HepG2 (cell line): Measurements from ENCODE around the gene VWA3A. TPM values are rescaled to one million over a fixed set of nuclear protein-coding genes. Genes with fewer than 3 reads are reported as not detected.

Experiments used
- ATF1 ChIP-seq: IDR thresholded peaks from 2 replicates; pipeline ENCODE4 v1.6.1; 2016; ENCODE audit warnings: mild to moderate bottlenecking, control low read depth
- DNMT1 ChIP-seq: sonication (generic); formaldehyde crosslinking; IDR thresholded peaks from 2 replicates; pipeline ENCODE4 v1.5.1; 2020; ENCODE audit warnings: mild to moderate bottlenecking, missing genetic modification reagents
- FOXK1 ChIP-seq: sonication (generic); formaldehyde crosslinking; IDR thresholded peaks from 2 replicates; pipeline ENCODE4 v1.4.0; 2020; ENCODE audit warnings: low read depth, missing genetic modification reagents, borderline replicate concordance
- IKZF1 ChIP-seq: fragments of 450-650 bp; IDR thresholded peaks from 2 replicates; pipeline ENCODE4 v1.7.1; 2016
- JUNB ChIP-seq: sonication (generic); formaldehyde crosslinking; IDR thresholded peaks from 2 replicates; pipeline ENCODE4 v1.8.0; 2022; ENCODE audit warnings: missing genetic modification reagents, mild to moderate bottlenecking, borderline replicate concordance
- MAZ ChIP-seq, 2 experiments: sonication (generic) in 1 of 2; formaldehyde crosslinking in 1 of 2; IDR thresholded peaks; 2 replicates each; pipeline versions ENCODE4 v1.5.0 to v1.6.1; 2012 to 2020; ENCODE audit warnings: low read depth in 2 of 2, mild to moderate bottlenecking in 2 of 2, borderline replicate concordance in 1 of 2, improper control_type of control experiment in 1 of 2, low read length in 1 of 2, missing genetic modification reagents in 1 of 2, moderate library complexity in 1 of 2
- SP4 ChIP-seq: sonication (generic); formaldehyde crosslinking; IDR thresholded peaks from 2 replicates; pipeline ENCODE4 v1.8.1; 2023; ENCODE audit warnings: mild to moderate bottlenecking, missing genetic modification reagents
- SP5 ChIP-seq: IDR thresholded peaks from 2 replicates; pipeline ENCODE4 v1.6.1; 2016; ENCODE audit warnings: low read depth, borderline replicate concordance
- TBX3 ChIP-seq: fragments of 450-650 bp; IDR thresholded peaks from 2 replicates; pipeline ENCODE4 v1.6.1; 2017; ENCODE audit warnings: antibody characterized with exemption, mild to moderate bottlenecking, inconsistent platforms, borderline replicate concordance
- ZMYM4 ChIP-seq: sonication (generic); formaldehyde crosslinking; IDR thresholded peaks from 2 replicates; pipeline ENCODE4 v1.8.1; 2023; ENCODE audit warnings: mild to moderate bottlenecking, missing genetic modification reagents
- ZNF614 ChIP-seq: IDR thresholded peaks from 2 replicates; pipeline ENCODE4 v1.6.1; 2018; ENCODE audit warnings: missing biosample characterization, missing genetic modification reagents, inconsistent platforms, borderline replicate concordance
- polyA plus RNA-seq, 8 experiments: library from polyadenylated mRNA; depleted of rRNA in 3 of 8; stranded (reverse) in 7 of 8; unstranded in 1 of 8; fragments of >200 nt; fragmentation: Illumina TruSeq in 4 of 8; extraction: Trizol in 4 of 8; gene quantifications; 2 replicates each; pipeline versions ENCODE4 v1.2.1 to v1.2.3, GENCODE V29; 2011 to 2016; ENCODE audit warnings: low read depth in 4 of 8, missing spikeins in 1 of 8, mixed read lengths in 1 of 8; ENCODE audit not compliant: insufficient read depth in 1 of 8
- total RNA-seq, 5 experiments: library from RNA; depleted of rRNA; stranded (reverse); fragments of >200 nt; fragmentation: Illumina TruSeq; extraction: Trizol; gene quantifications; 2 replicates each; pipeline ENCODE4 v1.2.3, GENCODE V29; 2016; ENCODE audit warnings: low read depth in 1 of 5
- TF ChIP-seq, protein P1 (sequence below): sonication (generic); formaldehyde crosslinking; IDR thresholded peaks from 2 replicates; pipeline ENCODE4 v1.5.0; 2020; ENCODE audit warnings: missing genetic modification reagents
- TF ChIP-seq, protein P2 (sequence below): sonication (generic); formaldehyde crosslinking; IDR thresholded peaks from 2 replicates; pipeline ENCODE4 v1.8.1; 2022; ENCODE audit warnings: low read depth, mild to moderate bottlenecking, missing genetic modification reagents
- TF ChIP-seq, protein P3 (sequence below): sonication (generic); formaldehyde crosslinking; IDR thresholded peaks from 2 replicates; pipeline ENCODE4 v1.5.0; 2020; ENCODE audit warnings: mild to moderate bottlenecking, low read depth, missing genetic modification reagents, borderline replicate concordance
- TF ChIP-seq, protein P4 (sequence below): sonication (generic); formaldehyde crosslinking; IDR thresholded peaks from 2 replicates; pipeline ENCODE4 v1.4.0; 2020; ENCODE audit warnings: missing genetic modification reagents, borderline replicate concordance

The VWA3A gene
- total and polyA plus RNA-seq, 2 of the 13 experiments (the other 11 are each of a cell fraction or from before 2014, with no cell fraction given) = 0.03 to 0.07 TPM

DNA sequence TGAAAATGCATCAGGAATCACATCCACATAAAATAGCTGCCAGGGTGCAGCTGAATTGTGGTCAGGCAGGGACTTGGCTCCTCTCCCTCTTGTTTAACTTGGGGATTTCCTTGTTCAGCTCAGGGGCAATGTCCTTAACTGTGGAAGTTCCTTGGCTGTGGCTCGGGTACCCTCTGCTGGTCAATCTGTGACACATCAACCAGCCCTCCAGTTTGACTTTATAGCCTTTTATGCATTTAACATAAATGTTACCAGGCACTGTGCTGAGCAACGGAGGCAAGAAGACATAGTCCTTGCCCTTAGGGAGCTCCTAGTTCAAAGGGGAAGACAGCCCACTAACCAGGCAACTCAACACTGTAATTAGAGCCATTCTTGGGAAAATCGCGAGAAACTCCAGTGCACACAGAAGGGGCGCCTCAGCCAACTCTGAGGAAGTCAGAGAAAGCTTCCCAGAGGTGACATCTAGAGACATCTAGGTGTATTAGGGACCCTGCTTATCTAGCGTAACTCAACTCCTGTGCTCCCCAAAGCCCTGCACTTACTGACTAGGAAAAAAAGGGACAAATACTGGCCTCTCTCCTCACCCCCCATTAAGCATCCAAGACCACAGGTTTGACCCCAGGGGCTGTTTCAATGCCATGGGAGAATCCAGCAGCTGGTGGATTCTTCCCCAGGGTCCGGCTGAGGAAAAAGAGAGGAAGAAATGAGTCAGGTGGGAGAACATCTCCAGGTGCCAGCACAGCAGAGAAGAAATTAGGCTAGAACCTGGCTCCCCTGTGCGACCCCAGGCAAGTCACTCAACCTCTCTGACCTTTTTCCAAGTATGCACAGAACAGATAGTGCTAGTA is 96.5 kb downstream of the VWA3A start (continued):
- TF ChIP-seq, protein P1, sequence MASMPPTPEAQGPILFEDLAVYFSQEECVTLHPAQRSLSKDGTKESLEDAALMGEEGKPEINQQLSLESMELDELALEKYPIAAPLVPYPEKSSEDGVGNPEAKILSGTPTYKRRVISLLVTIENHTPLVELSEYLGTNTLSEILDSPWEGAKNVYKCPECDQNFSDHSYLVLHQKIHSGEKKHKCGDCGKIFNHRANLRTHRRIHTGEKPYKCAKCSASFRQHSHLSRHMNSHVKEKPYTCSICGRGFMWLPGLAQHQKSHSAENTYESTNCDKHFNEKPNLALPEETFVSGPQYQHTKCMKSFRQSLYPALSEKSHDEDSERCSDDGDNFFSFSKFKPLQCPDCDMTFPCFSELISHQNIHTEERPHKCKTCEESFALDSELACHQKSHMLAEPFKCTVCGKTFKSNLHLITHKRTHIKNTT (CRISPR knock-in tag) = no peak
- TF ChIP-seq ZMYM4 (CRISPR knock-in tag) (peak; percentile 48; the same call in 1 of the 2 replicates), SP5 (CRISPR knock-in tag) (peak; percentile 23; the same call in 1 of the 2 replicates), FOXK1 (0 out of 2 replicates have a peak, but pooled peaks have one; percentile 56), TBX3 (no peak), IKZF1 (no peak), ATF1 (CRISPR knock-in tag) (no peak), JUNB (CRISPR knock-in tag) (no peak), SP4 (CRISPR knock-in tag) (peak; percentile 65), ZNF614 (CRISPR knock-in tag) (0 out of 2 replicates have a peak, but pooled peaks have one; percentile 48), DNMT1 (CRISPR knock-in tag) (peak; percentile 31; the same call in 1 of the 2 replicates), MAZ (IDR thresholded peaks at IDR 0.05; ENCODE audit: borderline replicate concordance, low read depth, low read length) (peak; percentile 41; the same call in 1 of the 2 replicates), MAZ (CRISPR knock-in tag; IDR thresholded peaks at IDR 0.05; ENCODE audit: low read depth) (peak; percentile 66; the same call in 1 of the 2 replicates)
- TF ChIP-seq, protein P2, sequence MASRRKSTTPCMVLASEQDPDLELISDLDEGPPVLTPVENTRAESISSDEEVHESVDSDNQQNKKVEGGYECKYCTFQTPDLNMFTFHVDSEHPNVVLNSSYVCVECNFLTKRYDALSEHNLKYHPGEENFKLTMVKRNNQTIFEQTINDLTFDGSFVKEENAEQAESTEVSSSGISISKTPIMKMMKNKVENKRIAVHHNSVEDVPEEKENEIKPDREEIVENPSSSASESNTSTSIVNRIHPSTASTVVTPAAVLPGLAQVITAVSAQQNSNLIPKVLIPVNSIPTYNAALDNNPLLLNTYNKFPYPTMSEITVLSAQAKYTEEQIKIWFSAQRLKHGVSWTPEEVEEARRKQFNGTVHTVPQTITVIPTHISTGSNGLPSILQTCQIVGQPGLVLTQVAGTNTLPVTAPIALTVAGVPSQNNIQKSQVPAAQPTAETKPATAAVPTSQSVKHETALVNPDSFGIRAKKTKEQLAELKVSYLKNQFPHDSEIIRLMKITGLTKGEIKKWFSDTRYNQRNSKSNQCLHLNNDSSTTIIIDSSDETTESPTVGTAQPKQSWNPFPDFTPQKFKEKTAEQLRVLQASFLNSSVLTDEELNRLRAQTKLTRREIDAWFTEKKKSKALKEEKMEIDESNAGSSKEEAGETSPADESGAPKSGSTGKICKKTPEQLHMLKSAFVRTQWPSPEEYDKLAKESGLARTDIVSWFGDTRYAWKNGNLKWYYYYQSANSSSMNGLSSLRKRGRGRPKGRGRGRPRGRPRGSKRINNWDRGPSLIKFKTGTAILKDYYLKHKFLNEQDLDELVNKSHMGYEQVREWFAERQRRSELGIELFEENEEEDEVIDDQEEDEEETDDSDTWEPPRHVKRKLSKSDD (CRISPR knock-in tag) = no peak
- TF ChIP-seq, protein P3, sequence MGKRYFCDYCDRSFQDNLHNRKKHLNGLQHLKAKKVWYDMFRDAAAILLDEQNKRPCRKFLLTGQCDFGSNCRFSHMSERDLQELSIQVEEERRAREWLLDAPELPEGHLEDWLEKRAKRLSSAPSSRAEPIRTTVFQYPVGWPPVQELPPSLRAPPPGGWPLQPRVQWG = no peak
- TF ChIP-seq, protein P4, sequence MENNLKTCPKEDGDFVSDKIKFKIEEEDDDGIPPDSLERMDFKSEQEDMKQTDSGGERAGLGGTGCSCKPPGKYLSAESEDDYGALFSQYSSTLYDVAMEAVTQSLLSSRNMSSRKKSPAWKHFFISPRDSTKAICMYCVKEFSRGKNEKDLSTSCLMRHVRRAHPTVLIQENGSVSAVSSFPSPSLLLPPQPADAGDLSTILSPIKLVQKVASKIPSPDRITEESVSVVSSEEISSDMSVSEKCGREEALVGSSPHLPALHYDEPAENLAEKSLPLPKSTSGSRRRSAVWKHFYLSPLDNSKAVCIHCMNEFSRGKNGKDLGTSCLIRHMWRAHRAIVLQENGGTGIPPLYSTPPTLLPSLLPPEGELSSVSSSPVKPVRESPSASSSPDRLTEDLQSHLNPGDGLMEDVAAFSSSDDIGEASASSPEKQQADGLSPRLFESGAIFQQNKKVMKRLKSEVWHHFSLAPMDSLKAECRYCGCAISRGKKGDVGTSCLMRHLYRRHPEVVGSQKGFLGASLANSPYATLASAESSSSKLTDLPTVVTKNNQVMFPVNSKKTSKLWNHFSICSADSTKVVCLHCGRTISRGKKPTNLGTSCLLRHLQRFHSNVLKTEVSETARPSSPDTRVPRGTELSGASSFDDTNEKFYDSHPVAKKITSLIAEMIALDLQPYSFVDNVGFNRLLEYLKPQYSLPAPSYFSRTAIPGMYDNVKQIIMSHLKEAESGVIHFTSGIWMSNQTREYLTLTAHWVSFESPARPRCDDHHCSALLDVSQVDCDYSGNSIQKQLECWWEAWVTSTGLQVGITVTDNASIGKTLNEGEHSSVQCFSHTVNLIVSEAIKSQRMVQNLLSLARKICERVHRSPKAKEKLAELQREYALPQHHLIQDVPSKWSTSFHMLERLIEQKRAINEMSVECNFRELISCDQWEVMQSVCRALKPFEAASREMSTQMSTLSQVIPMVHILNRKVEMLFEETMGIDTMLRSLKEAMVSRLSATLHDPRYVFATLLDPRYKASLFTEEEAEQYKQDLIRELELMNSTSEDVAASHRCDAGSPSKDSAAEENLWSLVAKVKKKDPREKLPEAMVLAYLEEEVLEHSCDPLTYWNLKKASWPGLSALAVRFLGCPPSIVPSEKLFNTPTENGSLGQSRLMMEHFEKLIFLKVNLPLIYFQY = peak; percentile 69
